Measurements from ENCODE around the gene KRTAP12-1.

DNA sequence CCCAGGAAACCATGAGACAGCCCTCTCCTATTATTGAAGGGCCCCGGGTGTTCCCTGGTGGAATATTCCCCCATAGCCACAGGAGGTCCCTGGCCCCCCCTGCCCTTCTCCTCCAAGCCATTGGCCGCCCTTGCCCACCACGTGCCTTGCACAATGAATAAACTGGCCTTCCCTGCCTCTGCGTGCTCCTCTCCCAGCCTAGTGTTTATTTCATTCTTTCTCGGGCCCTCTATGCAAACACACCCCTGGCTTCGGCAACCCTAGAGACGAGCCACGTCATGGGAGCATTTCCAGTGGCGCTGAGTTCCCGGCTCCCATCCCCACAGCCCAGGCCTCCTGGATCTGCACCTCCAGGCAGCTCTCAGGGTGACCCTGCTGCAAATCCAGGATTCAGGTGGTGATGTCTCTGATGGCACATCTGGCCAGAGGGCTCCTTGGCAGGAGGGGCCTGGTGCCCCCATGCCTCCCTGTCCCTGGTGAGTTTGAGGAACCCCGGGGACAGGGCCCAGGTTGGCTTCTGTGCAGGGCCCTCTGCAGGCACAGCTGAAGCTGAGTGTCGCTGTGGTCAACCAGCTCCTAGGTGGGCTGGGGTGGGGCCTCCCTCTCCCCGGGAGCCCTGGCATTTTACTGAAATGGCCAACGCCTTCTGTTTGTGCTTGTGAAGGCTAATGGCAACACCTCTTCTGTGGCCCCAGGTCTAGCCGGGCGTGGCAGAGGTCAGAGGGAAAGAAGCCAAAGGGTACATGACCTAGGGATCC lies 21.2 kb upstream of the KRTAP12-1 start:
- TF ChIP-seq TEAD4 (IDR thresholded peaks at IDR 0.05) (no peak), RAD21 (IDR thresholded peaks at IDR 0.05; ENCODE audit: low read depth) (no peak), NFIC (IDR thresholded peaks at IDR 0.05) (no peak), TAF1 (IDR thresholded peaks at IDR 0.05; ENCODE audit: low read depth) (no peak), ZBTB7A (IDR thresholded peaks at IDR 0.05; ENCODE audit: low read depth) (no peak), FOXM1 (IDR thresholded peaks at IDR 0.05; ENCODE audit: borderline replicate concordance, low read depth) (no peak)
- TF ChIP-seq, protein P1, sequence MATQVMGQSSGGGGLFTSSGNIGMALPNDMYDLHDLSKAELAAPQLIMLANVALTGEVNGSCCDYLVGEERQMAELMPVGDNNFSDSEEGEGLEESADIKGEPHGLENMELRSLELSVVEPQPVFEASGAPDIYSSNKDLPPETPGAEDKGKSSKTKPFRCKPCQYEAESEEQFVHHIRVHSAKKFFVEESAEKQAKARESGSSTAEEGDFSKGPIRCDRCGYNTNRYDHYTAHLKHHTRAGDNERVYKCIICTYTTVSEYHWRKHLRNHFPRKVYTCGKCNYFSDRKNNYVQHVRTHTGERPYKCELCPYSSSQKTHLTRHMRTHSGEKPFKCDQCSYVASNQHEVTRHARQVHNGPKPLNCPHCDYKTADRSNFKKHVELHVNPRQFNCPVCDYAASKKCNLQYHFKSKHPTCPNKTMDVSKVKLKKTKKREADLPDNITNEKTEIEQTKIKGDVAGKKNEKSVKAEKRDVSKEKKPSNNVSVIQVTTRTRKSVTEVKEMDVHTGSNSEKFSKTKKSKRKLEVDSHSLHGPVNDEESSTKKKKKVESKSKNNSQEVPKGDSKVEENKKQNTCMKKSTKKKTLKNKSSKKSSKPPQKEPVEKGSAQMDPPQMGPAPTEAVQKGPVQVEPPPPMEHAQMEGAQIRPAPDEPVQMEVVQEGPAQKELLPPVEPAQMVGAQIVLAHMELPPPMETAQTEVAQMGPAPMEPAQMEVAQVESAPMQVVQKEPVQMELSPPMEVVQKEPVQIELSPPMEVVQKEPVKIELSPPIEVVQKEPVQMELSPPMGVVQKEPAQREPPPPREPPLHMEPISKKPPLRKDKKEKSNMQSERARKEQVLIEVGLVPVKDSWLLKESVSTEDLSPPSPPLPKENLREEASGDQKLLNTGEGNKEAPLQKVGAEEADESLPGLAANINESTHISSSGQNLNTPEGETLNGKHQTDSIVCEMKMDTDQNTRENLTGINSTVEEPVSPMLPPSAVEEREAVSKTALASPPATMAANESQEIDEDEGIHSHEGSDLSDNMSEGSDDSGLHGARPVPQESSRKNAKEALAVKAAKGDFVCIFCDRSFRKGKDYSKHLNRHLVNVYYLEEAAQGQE (IDR thresholded peaks at IDR 0.05; ENCODE audit: low read depth), result no peak

Data from Ishikawa (cell line).